ENCODE measurements around the gene C9orf72. TPM values are rescaled to one million over a fixed set of nuclear protein-coding genes. Genes with fewer than 3 reads are reported as not detected.

The C9orf72 gene
- total RNA-seq, 2 experiments from 2014 or later, result 7.0 to 7.3 TPM

- no peaks in the 10 kb centered on the region for H3K9me3 Mint-ChIP-seq
- intact Hi-C loops (cut with micrococcal nuclease), result loop anchor here (10.0 kb wide), 1 partner anchor 56 kb away; no protein-coding TSS in a partner anchor
- no peak for DNase-seq
- peaks cover 8% of the 10 kb centered on the region for H3K36me3 Mint-ChIP-seq (ENCODE audit: low read depth)
- POLR2A ChIA-PET, result interaction anchor here (1.1 kb wide), 1 partner anchor 8 kb away, joined by 3 read pairs; no protein-coding TSS in a partner anchor
- H3K27ac Mint-ChIP-seq, result no peak overlapping the region
- H3K4me1 Mint-ChIP-seq (ENCODE audit: low read depth), result peaks cover 34% of the 10 kb centered on the region
- H3K27me3 Mint-ChIP-seq, result no peaks in the 10 kb centered on the region
- no peak for ATAC-seq
- no peak overlapping the region for H3K4me3 Mint-ChIP-seq
- TF ChIP-seq CTCF (IDR thresholded peaks at IDR 0.05), result no peak
- CTCF ChIA-PET, result interaction anchor here (1.0 to 1.5 kb wide), 3 partner anchors 9 to 42 kb away, joined by 3 to 5 read pairs (median 4); partner anchors contain the start of gene MOB3B
These were observed 2.3 kb downstream of the C9orf72 start for GRCh38 chr9:27571011-27571410.

GRCh38 chr9:27569406-27569805 lies 3.9 kb downstream of the C9orf72 start:
- DNase-seq (no peak), ATAC-seq (no peak)
- Mint-ChIP-seq H3K4me3 (no peak overlapping the region), H3K27me3 (no peaks in the 10 kb centered on the region), H3K36me3 (ENCODE audit: low read depth) (peaks cover 16% of the 10 kb centered on the region), H3K4me1 (ENCODE audit: low read depth) (peaks cover 42% of the 10 kb centered on the region), H3K9me3 (no peaks in the 10 kb centered on the region), H3K27ac (no peak overlapping the region)
- TF ChIP-seq CTCF (IDR thresholded peaks at IDR 0.05), result no peak
- CTCF ChIA-PET, result interaction anchor here (0.8 kb wide), 1 partner anchor 10 kb away, joined by 4 read pairs; no protein-coding TSS in a partner anchor
- intact Hi-C loops (cut with micrococcal nuclease), result no loop called here
- POLR2A ChIA-PET, result no interaction called here

- DNase-seq (no peak), ATAC-seq (no peak)
- POLR2A ChIA-PET, result no interaction called here
- CTCF ChIA-PET, result interaction anchor here (1.1 kb wide), 1 partner anchor 233 kb away, joined by 4 read pairs; no protein-coding TSS in a partner anchor
- Mint-ChIP-seq H3K4me3 (no peak overlapping the region), H3K36me3 (ENCODE audit: low read depth) (peaks cover 22% of the 10 kb centered on the region), H3K9me3 (no peaks in the 10 kb centered on the region), H3K4me1 (ENCODE audit: low read depth) (peaks cover 30% of the 10 kb centered on the region), H3K27me3 (no peaks in the 10 kb centered on the region), H3K27ac (no peak overlapping the region)
- no peak for TF ChIP-seq CTCF (IDR thresholded peaks at IDR 0.05)
- intact Hi-C loops (cut with micrococcal nuclease), result no loop called here
These were observed 7.2 kb downstream of the C9orf72 start for GRCh38 chr9:27566118-27566517.

GRCh38 chr9:27565696-27566095 lies 7.6 kb downstream of the C9orf72 start:
- DNase-seq, result no peak
- peaks cover 26% of the 10 kb centered on the region for H3K4me1 Mint-ChIP-seq (ENCODE audit: low read depth)
- no peaks in the 10 kb centered on the region for H3K27me3 Mint-ChIP-seq
- H3K36me3 Mint-ChIP-seq (ENCODE audit: low read depth), result peaks cover 25% of the 10 kb centered on the region
- ATAC-seq, result no peak
- H3K4me3 Mint-ChIP-seq, result no peak overlapping the region
- intact Hi-C loops (cut with micrococcal nuclease), result no loop called here
- no peak overlapping the region for H3K27ac Mint-ChIP-seq
- POLR2A ChIA-PET, result no interaction called here
- no peaks in the 10 kb centered on the region for H3K9me3 Mint-ChIP-seq
- TF ChIP-seq CTCF (IDR thresholded peaks at IDR 0.05), result no peak
- CTCF ChIA-PET, result interaction anchor here (1.1 kb wide), 1 partner anchor 233 kb away, joined by 4 read pairs; no protein-coding TSS in a partner anchor

GRCh38 chr9:27564670-27565069 lies 8.6 kb downstream of the C9orf72 start:
- ChIA-PET POLR2A (no interaction called here), CTCF (no interaction called here)
- Mint-ChIP-seq H3K36me3 (ENCODE audit: low read depth) (peaks cover 25% of the 10 kb centered on the region), H3K9me3 (no peaks in the 10 kb centered on the region), H3K27me3 (no peaks in the 10 kb centered on the region), H3K4me3 (no peak overlapping the region), H3K27ac (peak overlapping the region; percentile 43), H3K4me1 (ENCODE audit: low read depth) (peaks cover 25% of the 10 kb centered on the region)
- no peak for TF ChIP-seq CTCF (IDR thresholded peaks at IDR 0.05)
- intact Hi-C loops (cut with micrococcal nuclease), result no loop called here
- ATAC-seq, result no peak
- DNase-seq, result no peak

Measured in activated CD8-positive, alpha-beta T cell treated with anti-CD3 and anti-CD28 coated beads for 36 hours (primary cell).